ENCODE measurements around the gene C5orf58.

C5orf58 gene

DNA sequence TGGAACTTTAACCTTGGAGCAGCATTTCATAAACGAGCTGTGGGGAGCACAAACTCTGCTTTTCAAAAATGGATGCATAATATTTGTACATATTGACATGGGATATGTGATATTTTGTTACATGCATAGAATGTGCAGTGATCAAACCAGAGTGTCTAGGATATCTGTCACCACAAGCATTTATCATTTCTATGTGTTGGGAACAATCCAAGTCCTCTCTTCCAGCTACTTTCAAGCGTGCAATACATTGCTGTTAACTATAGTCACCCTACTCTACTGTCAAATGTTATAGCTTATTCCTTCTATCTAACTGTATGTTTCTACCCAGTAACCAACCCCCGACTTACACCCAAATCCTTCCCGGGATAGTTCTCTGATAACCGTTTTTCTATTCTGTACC is 15.0 kb upstream of the C5orf58 start:
- Histone ChIP-seq H3K4me3 (ENCODE audit: low read depth, low read length) (no peak overlapping the region), H3K9me3 (ENCODE audit: severe bottlenecking) (no peaks in the 10 kb centered on the region), H3K27me3 (ENCODE audit: insufficient read depth, low read depth, severe bottlenecking) (peaks cover 33% of the 10 kb centered on the region), H3K27ac (no peak overlapping the region), H3K36me3 (no peaks in the 10 kb centered on the region)
- no peak for DNase-seq
- TF ChIP-seq, protein P1, sequence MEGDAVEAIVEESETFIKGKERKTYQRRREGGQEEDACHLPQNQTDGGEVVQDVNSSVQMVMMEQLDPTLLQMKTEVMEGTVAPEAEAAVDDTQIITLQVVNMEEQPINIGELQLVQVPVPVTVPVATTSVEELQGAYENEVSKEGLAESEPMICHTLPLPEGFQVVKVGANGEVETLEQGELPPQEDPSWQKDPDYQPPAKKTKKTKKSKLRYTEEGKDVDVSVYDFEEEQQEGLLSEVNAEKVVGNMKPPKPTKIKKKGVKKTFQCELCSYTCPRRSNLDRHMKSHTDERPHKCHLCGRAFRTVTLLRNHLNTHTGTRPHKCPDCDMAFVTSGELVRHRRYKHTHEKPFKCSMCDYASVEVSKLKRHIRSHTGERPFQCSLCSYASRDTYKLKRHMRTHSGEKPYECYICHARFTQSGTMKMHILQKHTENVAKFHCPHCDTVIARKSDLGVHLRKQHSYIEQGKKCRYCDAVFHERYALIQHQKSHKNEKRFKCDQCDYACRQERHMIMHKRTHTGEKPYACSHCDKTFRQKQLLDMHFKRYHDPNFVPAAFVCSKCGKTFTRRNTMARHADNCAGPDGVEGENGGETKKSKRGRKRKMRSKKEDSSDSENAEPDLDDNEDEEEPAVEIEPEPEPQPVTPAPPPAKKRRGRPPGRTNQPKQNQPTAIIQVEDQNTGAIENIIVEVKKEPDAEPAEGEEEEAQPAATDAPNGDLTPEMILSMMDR (IDR thresholded peaks at IDR 0.05; ENCODE audit: low read depth, low read length) = no peak

DNA sequence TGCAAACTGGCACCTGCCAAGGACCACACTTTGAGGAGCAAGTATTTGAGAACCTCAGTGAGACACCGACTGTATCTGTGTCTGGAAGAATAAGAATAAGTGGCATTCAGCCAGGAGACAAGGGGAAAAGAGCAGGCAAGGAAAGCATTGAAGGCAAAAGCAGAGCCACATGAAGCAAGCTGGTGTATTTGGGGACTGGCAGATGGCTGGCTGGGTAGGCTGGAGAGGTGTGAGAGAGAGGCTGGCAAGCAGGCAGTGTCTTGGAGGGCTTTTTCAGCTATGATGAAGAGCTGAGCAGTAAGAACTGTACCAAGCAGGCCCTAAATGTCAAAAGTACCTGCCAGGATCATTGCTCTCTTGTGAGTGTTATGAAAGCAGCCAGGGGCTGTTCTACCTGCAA is 14.1 kb upstream of the C5orf58 start:
- no peak overlapping the region for H3K4me3 ChIP-seq (ENCODE audit: low read depth, low read length)
- H3K27me3 ChIP-seq (ENCODE audit: insufficient read depth, low read depth, severe bottlenecking) = peaks cover 42% of the 10 kb centered on the region
- no peak overlapping the region for H3K27ac ChIP-seq
- TF ChIP-seq, protein P1 (IDR thresholded peaks at IDR 0.05; ENCODE audit: low read depth, low read length) = no peak
- DNase-seq = no peak
- no peaks in the 10 kb centered on the region for H3K9me3 ChIP-seq (ENCODE audit: severe bottlenecking)
- no peaks in the 10 kb centered on the region for H3K36me3 ChIP-seq

DNA sequence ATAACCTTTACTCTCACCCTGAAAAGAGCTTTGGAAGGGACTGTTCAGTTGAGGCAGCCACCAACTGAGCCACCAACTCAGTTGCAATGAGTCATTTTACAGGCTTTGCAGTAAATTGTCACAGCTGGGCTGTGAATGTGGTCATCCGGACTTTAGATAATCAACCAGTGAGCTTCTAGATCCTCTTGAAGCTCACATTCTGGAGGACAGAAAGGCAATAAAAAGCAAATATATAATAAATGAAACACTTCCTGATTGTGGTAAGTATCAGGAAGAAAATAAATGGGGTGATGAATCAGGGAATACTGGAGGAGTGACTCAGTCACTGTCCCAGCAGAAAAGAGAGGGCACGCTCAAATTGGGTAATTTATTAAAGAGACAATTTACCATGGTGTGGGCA is 13.2 kb upstream of the C5orf58 start:
- Histone ChIP-seq H3K36me3 (no peaks in the 10 kb centered on the region), H3K27ac (no peak overlapping the region), H3K27me3 (ENCODE audit: insufficient read depth, low read depth, severe bottlenecking) (peaks cover 46% of the 10 kb centered on the region), H3K4me3 (ENCODE audit: low read depth, low read length) (no peak overlapping the region), H3K9me3 (ENCODE audit: severe bottlenecking) (no peaks in the 10 kb centered on the region)
- TF ChIP-seq, protein P1 (IDR thresholded peaks at IDR 0.05; ENCODE audit: low read depth, low read length) = no peak
- no peak for DNase-seq

DNA sequence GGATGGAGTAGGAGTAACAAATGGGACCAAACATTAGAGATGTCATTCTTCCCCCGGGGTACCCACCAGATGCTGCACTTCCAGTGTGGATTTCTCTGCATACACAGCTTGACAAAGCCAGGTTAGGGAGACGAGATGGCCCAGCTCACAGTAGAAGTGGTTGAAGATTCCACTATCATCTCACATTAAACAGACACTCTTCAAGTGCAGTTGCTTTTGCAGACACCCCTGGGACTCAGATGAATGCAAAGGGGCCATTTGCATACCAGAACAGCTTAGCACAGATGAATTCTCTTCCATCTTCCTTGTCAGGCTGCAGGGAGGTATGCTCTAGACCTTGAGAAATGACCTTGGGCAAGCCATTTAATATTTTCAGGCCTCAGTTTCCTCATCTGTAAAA is 12.6 kb upstream of the C5orf58 start:
- Histone ChIP-seq H3K36me3 (no peaks in the 10 kb centered on the region), H3K4me3 (ENCODE audit: low read depth, low read length) (no peak overlapping the region), H3K9me3 (ENCODE audit: severe bottlenecking) (no peaks in the 10 kb centered on the region), H3K27ac (no peak overlapping the region), H3K27me3 (ENCODE audit: insufficient read depth, low read depth, severe bottlenecking) (peaks cover 46% of the 10 kb centered on the region)
- TF ChIP-seq, protein P1 (IDR thresholded peaks at IDR 0.05; ENCODE audit: low read depth, low read length) = no peak
- no peak for DNase-seq

DNA sequence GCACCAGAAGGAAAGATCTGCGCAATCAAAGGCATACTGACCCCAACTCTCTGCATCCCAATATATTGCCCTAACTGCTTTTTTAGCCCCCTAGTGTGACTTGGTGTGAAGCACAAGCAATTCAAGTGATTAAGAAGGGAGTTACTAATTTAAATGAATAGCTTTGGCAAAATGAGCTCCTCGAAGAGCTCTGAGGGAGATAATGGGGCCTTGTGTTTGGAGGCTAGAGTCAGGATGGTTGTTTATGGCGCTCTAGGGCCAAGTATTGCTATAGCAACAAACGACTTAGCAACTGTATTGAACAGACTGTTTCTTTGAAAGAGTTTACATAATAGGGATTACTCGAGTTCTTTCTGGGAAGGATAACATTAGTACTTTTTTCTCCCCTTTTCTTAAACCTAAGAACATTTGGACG is 11.5 kb upstream of the C5orf58 start:
- H3K27ac ChIP-seq = no peak overlapping the region
- no peaks in the 10 kb centered on the region for H3K9me3 ChIP-seq (ENCODE audit: severe bottlenecking)
- DNase-seq = no peak
- no peak overlapping the region for H3K4me3 ChIP-seq (ENCODE audit: low read depth, low read length)
- peaks cover 49% of the 10 kb centered on the region for H3K27me3 ChIP-seq (ENCODE audit: insufficient read depth, low read depth, severe bottlenecking)
- no peaks in the 10 kb centered on the region for H3K36me3 ChIP-seq
- TF ChIP-seq, protein P1 (IDR thresholded peaks at IDR 0.05; ENCODE audit: low read depth, low read length) = no peak

DNA sequence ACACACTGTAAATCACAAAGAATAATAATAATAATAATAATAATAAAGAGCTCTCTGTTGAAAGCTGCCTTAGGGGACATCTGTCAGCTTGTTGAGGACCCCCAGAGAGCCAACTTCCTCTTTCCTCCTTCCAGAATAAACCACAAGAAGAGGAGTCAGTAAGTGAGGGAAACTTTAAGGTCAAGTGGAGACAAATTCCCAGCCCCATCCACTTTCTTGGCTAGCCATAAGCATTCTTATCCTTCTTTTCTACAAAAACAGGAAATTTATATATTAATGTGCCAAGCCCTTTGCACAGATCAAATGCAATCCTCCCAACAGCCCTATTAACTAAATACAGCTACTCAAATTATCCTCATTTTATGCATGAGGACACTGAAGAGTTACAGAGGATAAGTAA is 9.4 kb upstream of the C5orf58 start:
- Histone ChIP-seq H3K27me3 (ENCODE audit: insufficient read depth, low read depth, severe bottlenecking) (peaks cover 63% of the 10 kb centered on the region), H3K9me3 (ENCODE audit: severe bottlenecking) (no peaks in the 10 kb centered on the region), H3K36me3 (no peaks in the 10 kb centered on the region), H3K27ac (no peak overlapping the region), H3K4me3 (ENCODE audit: low read depth, low read length) (no peak overlapping the region)
- no peak for DNase-seq
- TF ChIP-seq, protein P1 (IDR thresholded peaks at IDR 0.05; ENCODE audit: low read depth, low read length) = no peak
